ENCODE measurements around the gene ZNF280C. TPM values are rescaled to one million over a fixed set of nuclear protein-coding genes. Genes with fewer than 3 reads are reported as not detected.

ZNF280C gene
- total and polyA plus RNA-seq, 2 donors from 2014 or later: 0.60 to 5.0 TPM

GRCh38 chrX:130204647-130205046, 64.1 kb downstream of the ZNF280C start:
- FAIRE-seq: no peak

GRCh38 chrX:130197464-130197863, 71.2 kb downstream of the ZNF280C start:
- no peak overlapping the region for H3K27ac ChIP-seq (ENCODE audit: low read depth in 2 of 2, low read length in 2 of 2)
- no peak overlapping the region for H3K9ac ChIP-seq (ENCODE audit: low read length in 3 of 3)
- no peaks in the 10 kb centered on the region for H3K36me3 ChIP-seq (ENCODE audit: control insufficient read depth in 2 of 3, insufficient read depth in 3 of 3, low read length in 3 of 3)
- H3K4me1 ChIP-seq (ENCODE audit: control insufficient read depth in 2 of 3, insufficient read depth in 2 of 3, low read depth in 1 of 3, low read length in 3 of 3): no peaks in the 10 kb centered on the region
- no peak for FAIRE-seq
- DNase-seq: no peak
- H3K9me3 ChIP-seq (ENCODE audit: control insufficient read depth in 2 of 3, insufficient read depth in 1 of 3, low read length in 3 of 3): no peaks in the 10 kb centered on the region
- no peak overlapping the region for H3K4me3 ChIP-seq (ENCODE audit: low read length in 3 of 3)
- no peak for TF ChIP-seq CTCF (IDR thresholded peaks at IDR 0.05; ENCODE audit: borderline replicate concordance, extremely low read depth, insufficient read depth)
- intact Hi-C loops (cut with DNase I): no loop called here
- H3K27me3 ChIP-seq (ENCODE audit: control insufficient read depth, insufficient read depth, low read length): no peaks in the 10 kb centered on the region

More at GRCh38 chrX:130204647-130205046, 64.1 kb downstream of the ZNF280C start:
- TF ChIP-seq CTCF (IDR thresholded peaks at IDR 0.05; ENCODE audit: borderline replicate concordance, extremely low read depth, insufficient read depth): no peak
- H3K4me1 ChIP-seq (ENCODE audit: control insufficient read depth in 2 of 3, insufficient read depth in 2 of 3, low read depth in 1 of 3, low read length in 3 of 3): no peaks in the 10 kb centered on the region
- H3K9ac ChIP-seq (ENCODE audit: low read length in 3 of 3): no peak overlapping the region
- intact Hi-C loops (cut with DNase I): no loop called here
- H3K9me3 ChIP-seq (ENCODE audit: control insufficient read depth in 2 of 3, insufficient read depth in 1 of 3, low read length in 3 of 3): no peaks in the 10 kb centered on the region
- no peaks in the 10 kb centered on the region for H3K36me3 ChIP-seq (ENCODE audit: control insufficient read depth in 2 of 3, insufficient read depth in 3 of 3, low read length in 3 of 3)
- no peak overlapping the region for H3K4me3 ChIP-seq (ENCODE audit: low read length in 3 of 3)
- no peaks in the 10 kb centered on the region for H3K27me3 ChIP-seq (ENCODE audit: control insufficient read depth, insufficient read depth, low read length)
- no peak for DNase-seq
- no peak overlapping the region for H3K27ac ChIP-seq (ENCODE audit: low read depth in 2 of 2, low read length in 2 of 2)

- no peak overlapping the region for H3K4me3 ChIP-seq (ENCODE audit: low read length in 3 of 3)
- no peak for TF ChIP-seq CTCF (IDR thresholded peaks at IDR 0.05; ENCODE audit: borderline replicate concordance, extremely low read depth, insufficient read depth)
- no peak overlapping the region for H3K27ac ChIP-seq (ENCODE audit: low read depth in 2 of 2, low read length in 2 of 2)
- peak in 2 of 5 donors; percentile 10 to 35 for DNase-seq
- H3K9me3 ChIP-seq (ENCODE audit: control insufficient read depth in 2 of 3, insufficient read depth in 1 of 3, low read length in 3 of 3): no peaks in the 10 kb centered on the region
- FAIRE-seq: no peak
- H3K4me1 ChIP-seq (ENCODE audit: control insufficient read depth in 2 of 3, insufficient read depth in 2 of 3, low read depth in 1 of 3, low read length in 3 of 3): no peaks in the 10 kb centered on the region
- H3K9ac ChIP-seq (ENCODE audit: low read length in 3 of 3): no peak overlapping the region
- H3K27me3 ChIP-seq (ENCODE audit: control insufficient read depth, insufficient read depth, low read length): no peaks in the 10 kb centered on the region
- intact Hi-C loops (cut with DNase I): no loop called here
- no peaks in the 10 kb centered on the region for H3K36me3 ChIP-seq (ENCODE audit: control insufficient read depth in 2 of 3, insufficient read depth in 3 of 3, low read length in 3 of 3)
Observed at GRCh38 chrX:130196466-130196865, 72.2 kb downstream of the ZNF280C start.

GRCh38 chrX:130190801-130191200, 77.9 kb downstream of the ZNF280C start:
- Histone ChIP-seq H3K9ac (ENCODE audit: low read length in 3 of 3) (no peak overlapping the region), H3K4me3 (ENCODE audit: low read length in 3 of 3) (no peak overlapping the region), H3K27me3 (ENCODE audit: control insufficient read depth, insufficient read depth, low read length) (no peaks in the 10 kb centered on the region), H3K27ac (ENCODE audit: low read depth in 2 of 2, low read length in 2 of 2) (no peak overlapping the region), H3K9me3 (ENCODE audit: control insufficient read depth in 2 of 3, insufficient read depth in 1 of 3, low read length in 3 of 3) (no peaks in the 10 kb centered on the region), H3K4me1 (ENCODE audit: control insufficient read depth in 2 of 3, insufficient read depth in 2 of 3, low read depth in 1 of 3, low read length in 3 of 3) (no peaks in the 10 kb centered on the region), H3K36me3 (ENCODE audit: control insufficient read depth in 2 of 3, insufficient read depth in 3 of 3, low read length in 3 of 3) (no peaks in the 10 kb centered on the region)
- FAIRE-seq (no peak), DNase-seq (no peak)
- intact Hi-C loops (cut with DNase I): loop anchor here (5.0 kb wide), 1 partner anchor 114 kb away; no protein-coding TSS in a partner anchor
- no peak for TF ChIP-seq CTCF (IDR thresholded peaks at IDR 0.05; ENCODE audit: borderline replicate concordance, extremely low read depth, insufficient read depth)

Data from kidney (tissue), 14 donors.